HG03558 (cell line): Measurements from ENCODE around the gene LIM2.
A peak's percentile ranks its signal among the peaks of the same experiment; 100 is the strongest.

Source experiments
- ATAC-seq: cut with Tn5 transposase; IDR thresholded peaks from one replicate; pipeline ENCODE4 v1.9.1; 2021; ENCODE audit warnings: moderate number of reproducible peaks; ENCODE audit not compliant: unreplicated experiment; ENCODE audit errors: extremely low read depth

The LIM2 gene

GRCh38 chr19:51366389-51367254, 21.2 kb downstream of the LIM2 start:
- ATAC-seq = peak; percentile 40

GRCh38 chr19:51365965-51366388, 21.8 kb downstream of the LIM2 start, which contains the start of gene ETFB:
TSS of gene ETFB (minus strand) at chr19:51366388. CDS start at chr19:51366326, 62 bp downstream.
- no peak for ATAC-seq

- ATAC-seq = no peak
Measured at GRCh38 chr19:51365211-51365964, 22.4 kb downstream of the LIM2 start.

GRCh38 chr19:51364200-51365106, 23.3 kb downstream of the LIM2 start:
- ATAC-seq = no peak

GRCh38 chr19:51361239-51361638, 26.5 kb downstream of the LIM2 start:
- ATAC-seq = no peak

GRCh38 chr19:51359294-51359693, 28.5 kb downstream of the LIM2 start:
- no peak for ATAC-seq

- no peak for ATAC-seq
Measured at GRCh38 chr19:51357952-51358351, 29.8 kb downstream of the LIM2 start.

- ATAC-seq = no peak
Measured at GRCh38 chr19:51356159-51356801, 31.5 kb downstream of the LIM2 start.

GRCh38 chr19:51354742-51355148, 33.0 kb downstream of the LIM2 start:
- ATAC-seq = no peak

- ATAC-seq = no peak
Measured at GRCh38 chr19:51354103-51354741, 33.6 kb downstream of the LIM2 start.

GRCh38 chr19:51352783-51353360, 34.9 kb downstream of the LIM2 start:
- ATAC-seq = no peak

GRCh38 chr19:51351266-51351990, 36.3 kb downstream of the LIM2 start:
- ATAC-seq = no peak

GRCh38 chr19:51347209-51347928, 40.4 kb downstream of the LIM2 start:
- ATAC-seq = no peak

GRCh38 chr19:51346742-51347141, 41.0 kb downstream of the LIM2 start:
- ATAC-seq = no peak

- ATAC-seq = no peak
Measured at GRCh38 chr19:51345076-51345620, 42.6 kb downstream of the LIM2 start.

- ATAC-seq = no peak
Measured at GRCh38 chr19:51342631-51343569, 44.9 kb downstream of the LIM2 start.
